ENCODE measurements around the gene WDR93. TPM values are rescaled to one million over a fixed set of nuclear protein-coding genes. Genes with fewer than 3 reads are reported as not detected.

The WDR93 gene
- total RNA-seq, 1 experiment from 2014 or later: not detected

- no peak overlapping the region for H3K4me3 ChIP-seq (ENCODE audit: low read depth, low read length, poor library complexity, severe bottlenecking)
- ChIA-PET CTCF (no interaction called here), POLR2A (ENCODE audit: low non-redundant PET) (no interaction called here)
- no TSS peak for BruUV-seq (replicated peaks)
- peaks cover 10% of the 10 kb centered on the region for H3K4me1 ChIP-seq (ENCODE audit: insufficient read depth, low read length, poor library complexity, severe bottlenecking)
- TF ChIP-seq EZH2 (IDR thresholded peaks at IDR 0.05; ENCODE audit: borderline replicate concordance, low read depth, low read length, poor library complexity, severe bottlenecking) (no peak), CTCF (conservative IDR thresholded peaks at IDR 0.05; ENCODE audit: low read depth, low read length) (no peak)
- H3K9me3 ChIP-seq (ENCODE audit: low read depth, low read length, poor library complexity, severe bottlenecking): no peaks in the 10 kb centered on the region
- intact Hi-C loops (cut with micrococcal nuclease; ENCODE audit: unreplicated experiment): no loop called here
- no peak for DNase-seq (ENCODE audit: low spot score)
- no peaks in the 10 kb centered on the region for H3K27me3 ChIP-seq (replicated peaks; ENCODE audit: insufficient read depth, low read depth, low read length, poor library complexity)
- no peak overlapping the region for H3K27ac ChIP-seq (ENCODE audit: low read depth, low read length, poor library complexity, severe bottlenecking)
- H3K36me3 ChIP-seq (ENCODE audit: insufficient read depth, low read length, poor library complexity, severe bottlenecking): no peaks in the 10 kb centered on the region
Measured at GRCh38 chr15:89745768-89746167, 55.2 kb downstream of the WDR93 start.

- CTCF ChIA-PET: no interaction called here
- H3K9me3 ChIP-seq (ENCODE audit: low read depth, low read length, poor library complexity, severe bottlenecking): no peaks in the 10 kb centered on the region
- no peaks in the 10 kb centered on the region for H3K36me3 ChIP-seq (ENCODE audit: insufficient read depth, low read length, poor library complexity, severe bottlenecking)
- H3K4me3 ChIP-seq (ENCODE audit: low read depth, low read length, poor library complexity, severe bottlenecking): no peak overlapping the region
- no peak overlapping the region for H3K27ac ChIP-seq (ENCODE audit: low read depth, low read length, poor library complexity, severe bottlenecking)
- H3K27me3 ChIP-seq (replicated peaks; ENCODE audit: insufficient read depth, low read depth, low read length, poor library complexity): no peaks in the 10 kb centered on the region
- TF ChIP-seq EZH2 (IDR thresholded peaks at IDR 0.05; ENCODE audit: borderline replicate concordance, low read depth, low read length, poor library complexity, severe bottlenecking) (no peak), CTCF (conservative IDR thresholded peaks at IDR 0.05; ENCODE audit: low read depth, low read length) (no peak)
- no TSS peak for BruUV-seq (replicated peaks)
- intact Hi-C loops (cut with micrococcal nuclease; ENCODE audit: unreplicated experiment): no loop called here
- DNase-seq (ENCODE audit: low spot score): no peak
- POLR2A ChIA-PET (ENCODE audit: low non-redundant PET): no interaction called here
- H3K4me1 ChIP-seq (ENCODE audit: insufficient read depth, low read length, poor library complexity, severe bottlenecking): peaks cover 10% of the 10 kb centered on the region
Measured at GRCh38 chr15:89746386-89746780, 55.8 kb downstream of the WDR93 start.

GRCh38 chr15:89747708-89748682 is 57.4 kb downstream of the WDR93 start:
- ChIA-PET POLR2A (ENCODE audit: low non-redundant PET) (no interaction called here), CTCF (no interaction called here)
- H3K9me3 ChIP-seq (ENCODE audit: low read depth, low read length, poor library complexity, severe bottlenecking): no peaks in the 10 kb centered on the region
- no peak for TF ChIP-seq EZH2 (IDR thresholded peaks at IDR 0.05; ENCODE audit: borderline replicate concordance, low read depth, low read length, poor library complexity, severe bottlenecking)
- TF ChIP-seq CTCF (conservative IDR thresholded peaks at IDR 0.05; ENCODE audit: low read depth, low read length): no peak
- peaks cover 10% of the 10 kb centered on the region for H3K4me1 ChIP-seq (ENCODE audit: insufficient read depth, low read length, poor library complexity, severe bottlenecking)
- H3K36me3 ChIP-seq (ENCODE audit: insufficient read depth, low read length, poor library complexity, severe bottlenecking): no peaks in the 10 kb centered on the region
- intact Hi-C loops (cut with micrococcal nuclease; ENCODE audit: unreplicated experiment): no loop called here
- no peak for DNase-seq (ENCODE audit: low spot score)
- H3K27ac ChIP-seq (ENCODE audit: low read depth, low read length, poor library complexity, severe bottlenecking): no peak overlapping the region
- no TSS peak for BruUV-seq (replicated peaks)
- no peaks in the 10 kb centered on the region for H3K27me3 ChIP-seq (replicated peaks; ENCODE audit: insufficient read depth, low read depth, low read length, poor library complexity)
- no peak overlapping the region for H3K4me3 ChIP-seq (ENCODE audit: low read depth, low read length, poor library complexity, severe bottlenecking)
